ENCODE measurements around the gene CFLAR. TPM values are rescaled to one million over a fixed set of nuclear protein-coding genes. Genes with fewer than 3 reads are reported as not detected.

Gene CFLAR
- total RNA-seq, 1 experiment from 2014 or later: 7.6 TPM

DNA sequence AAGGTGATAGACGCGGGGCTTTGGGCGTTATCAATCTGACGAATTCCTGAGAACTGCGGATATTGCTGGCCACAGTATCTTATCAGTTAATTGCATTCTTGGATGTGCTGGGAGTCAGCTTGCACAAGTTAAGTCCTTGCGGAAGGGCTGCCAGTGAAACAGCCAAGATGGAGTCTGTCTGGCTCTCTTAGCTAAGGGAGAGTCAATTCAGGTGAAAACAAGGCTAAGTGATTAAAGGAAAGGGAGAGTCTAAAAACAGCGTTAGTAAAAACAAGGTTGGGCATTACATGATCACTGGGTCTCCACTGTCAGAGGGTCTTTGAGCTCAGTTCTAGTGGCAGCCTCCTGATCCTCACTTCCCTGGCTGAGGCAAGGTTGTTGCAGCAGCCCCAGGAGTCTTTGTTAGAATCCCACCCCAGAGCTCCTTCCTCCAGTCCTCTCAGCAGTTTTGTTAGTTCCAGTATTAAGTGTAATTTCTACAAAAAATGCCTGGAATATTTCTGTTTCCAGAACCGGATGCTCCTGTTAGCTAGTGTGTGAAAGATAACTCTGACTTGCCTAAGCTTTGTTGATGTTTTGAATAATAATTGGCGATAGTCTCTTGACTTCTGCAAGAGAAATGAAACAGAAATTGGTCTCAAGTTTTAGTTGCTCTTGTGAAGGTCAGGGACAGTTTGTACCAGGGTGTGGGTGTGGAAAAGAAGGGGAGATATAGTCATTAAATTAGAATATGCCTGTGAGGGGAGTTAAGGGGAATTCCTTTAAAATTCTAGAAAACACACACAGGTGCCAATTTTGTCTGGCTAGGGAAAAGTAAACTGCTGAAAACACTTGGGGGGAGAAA lies 10.6 kb downstream of the CFLAR start:
- H3K27me3 ChIP-seq (ENCODE audit: insufficient read depth, low read length): no peaks in the 10 kb centered on the region
- H3T11ph ChIP-seq (ENCODE audit: low read length): no peak overlapping the region
- H2BK15ac ChIP-seq (ENCODE audit: low read depth, low read length): no peak overlapping the region
- no peak overlapping the region for H3K9ac ChIP-seq (ENCODE audit: extremely low read depth, insufficient read length, low read length)
- no peak overlapping the region for H3K4ac ChIP-seq (ENCODE audit: low read depth, low read length)
- H3K14ac ChIP-seq (ENCODE audit: insufficient read depth, low read length): no peak overlapping the region
- H4K8ac ChIP-seq (replicated peaks; ENCODE audit: insufficient read length, low read depth, low read length): no peak overlapping the region
- no peak overlapping the region for H3K27ac ChIP-seq (ENCODE audit: insufficient read length, low read depth, low read length)
- no peak overlapping the region for H3K56ac ChIP-seq (ENCODE audit: insufficient read length, low read depth, low read length)
- no CpG with 5 or more reads among the region's 9 CpGs for WGBS (ENCODE audit: extremely low coverage, insufficient read length, low lambda C conversion rate)
- no peak overlapping the region for H2AK5ac ChIP-seq (ENCODE audit: insufficient read length, low read length)
- no peak overlapping the region for H4K5ac ChIP-seq (ENCODE audit: insufficient read length, low read depth, low read length)
- H3K27ac Mint-ChIP-seq: peak overlapping the region in 1 of 3 experiments; percentile 17; a peak in 1 of 7 replicates
- H3K4me1 ChIP-seq (ENCODE audit: insufficient read depth, low read length): peaks cover 10% of the 10 kb centered on the region
- no peak overlapping the region for H3K4me2 ChIP-seq (ENCODE audit: insufficient read depth, insufficient read length, low read length)
- TF ChIP-seq, protein P1, sequence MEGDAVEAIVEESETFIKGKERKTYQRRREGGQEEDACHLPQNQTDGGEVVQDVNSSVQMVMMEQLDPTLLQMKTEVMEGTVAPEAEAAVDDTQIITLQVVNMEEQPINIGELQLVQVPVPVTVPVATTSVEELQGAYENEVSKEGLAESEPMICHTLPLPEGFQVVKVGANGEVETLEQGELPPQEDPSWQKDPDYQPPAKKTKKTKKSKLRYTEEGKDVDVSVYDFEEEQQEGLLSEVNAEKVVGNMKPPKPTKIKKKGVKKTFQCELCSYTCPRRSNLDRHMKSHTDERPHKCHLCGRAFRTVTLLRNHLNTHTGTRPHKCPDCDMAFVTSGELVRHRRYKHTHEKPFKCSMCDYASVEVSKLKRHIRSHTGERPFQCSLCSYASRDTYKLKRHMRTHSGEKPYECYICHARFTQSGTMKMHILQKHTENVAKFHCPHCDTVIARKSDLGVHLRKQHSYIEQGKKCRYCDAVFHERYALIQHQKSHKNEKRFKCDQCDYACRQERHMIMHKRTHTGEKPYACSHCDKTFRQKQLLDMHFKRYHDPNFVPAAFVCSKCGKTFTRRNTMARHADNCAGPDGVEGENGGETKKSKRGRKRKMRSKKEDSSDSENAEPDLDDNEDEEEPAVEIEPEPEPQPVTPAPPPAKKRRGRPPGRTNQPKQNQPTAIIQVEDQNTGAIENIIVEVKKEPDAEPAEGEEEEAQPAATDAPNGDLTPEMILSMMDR (conservative IDR thresholded peaks at IDR 0.05): no peak
- H4K20me1 ChIP-seq (ENCODE audit: control insufficient read depth, insufficient read depth, insufficient read length): no peaks in the 10 kb centered on the region
- no peak overlapping the region for H2BK20ac ChIP-seq (ENCODE audit: low read depth, low read length, poor library complexity, severe bottlenecking)
- peaks cover 39 to 46% of the 10 kb centered on the region in 2 experiments for H3K4me1 Mint-ChIP-seq
- H4K91ac ChIP-seq (ENCODE audit: insufficient read length, low read depth, low read length): no peak overlapping the region
- no peak for DNase-seq
- no peak overlapping the region for H2AFZ ChIP-seq (ENCODE audit: low read length)
- no peaks in the 10 kb centered on the region; the same call in 1 of the 2 replicates for H3K27me3 Mint-ChIP-seq (ENCODE audit: low read depth)
- H3K23me2 ChIP-seq (ENCODE audit: insufficient read length, low read depth, low read length, poor library complexity, severe bottlenecking): no peaks in the 10 kb centered on the region
- no peaks in the 10 kb centered on the region for H3K36me3 Mint-ChIP-seq (ENCODE audit: insufficient read depth in 1 of 3, low read depth in 3 of 3)
- H2BK12ac ChIP-seq (ENCODE audit: insufficient read length, low read depth, low read length): no peak overlapping the region
- H3K18ac ChIP-seq (ENCODE audit: insufficient read length, low read depth, low read length): no peak overlapping the region
- no peaks in the 10 kb centered on the region for H3K79me1 ChIP-seq (ENCODE audit: insufficient read depth, low read depth, low read length, poor library complexity, severe bottlenecking)
- H2BK5ac ChIP-seq (ENCODE audit: insufficient read length, low read length): no peak overlapping the region
- no peak overlapping the region for H2BK120ac ChIP-seq (ENCODE audit: low read depth, low read length, poor library complexity, severe bottlenecking)
- H3K79me2 ChIP-seq (ENCODE audit: insufficient read depth, low read length): no peaks in the 10 kb centered on the region
- no peaks in the 10 kb centered on the region; a peak in 1 of 5 replicates for H3K9me3 Mint-ChIP-seq
- H3K23ac ChIP-seq (ENCODE audit: insufficient read length, low read depth, low read length): no peak overlapping the region
- H3K9me3 ChIP-seq (ENCODE audit: control insufficient read depth, low read depth, low read length): no peaks in the 10 kb centered on the region
- no peak overlapping the region for H3K4me3 Mint-ChIP-seq

Data from H9 (cell line).